MCF 10A (cell line): ENCODE data around the gene TAS2R30. TPM values are rescaled to one million over a fixed set of nuclear protein-coding genes. Genes with fewer than 3 reads are reported as not detected.

Experiments used
- BruUV-seq: library from RNA; stranded (reverse); fragments of 400-500 nt; replicated peaks from 2 replicates; lab custom pipeline; 2021; lab: Mats Ljungman, UMichigan
- CTCF ChIA-PET: fragments of 300-600 bp; sonication (Branson Sonifier 250); formaldehyde crosslinking; extraction: SDS; loops from one replicate; lab custom pipeline; 2021; ENCODE audit warnings: antibody characterized with exemption, inconsistent platforms; lab: Yijun Ruan, JAX
- POLR2A ChIA-PET: fragments of 300-600, 350-650 bp; sonication (Branson Sonifier 250); formaldehyde crosslinking; extraction: SDS; loops from one replicate; lab custom pipeline; 2020; ENCODE audit warnings: antibody characterized with exemption, inconsistent platforms; lab: Yijun Ruan, JAX
- DNase-seq: peaks from one replicate; pipeline ENCODE4 v3.0.0-alpha.2; 2018; ENCODE audit not compliant: unreplicated experiment
- H3K27ac Mint-ChIP-seq: one replicate; pipeline ENCODE4 v1.8.0; 2022; ENCODE audit warnings: mild to moderate bottlenecking, low read depth, mixed read lengths; ENCODE audit not compliant: unreplicated experiment
- H3K27me3 Mint-ChIP-seq: one replicate; pipeline ENCODE4 v1.8.0; 2022; ENCODE audit warnings: mixed read lengths; ENCODE audit not compliant: insufficient read depth, unreplicated experiment
- H3K36me3 Mint-ChIP-seq: one replicate; pipeline ENCODE4 v1.8.0; 2022; ENCODE audit warnings: mild to moderate bottlenecking, moderate library complexity, mixed read lengths; ENCODE audit not compliant: insufficient read depth, unreplicated experiment
- H3K4me1 Mint-ChIP-seq: one replicate; pipeline ENCODE4 v1.8.0; 2022; ENCODE audit warnings: mixed read lengths; ENCODE audit not compliant: insufficient read depth, unreplicated experiment
- H3K4me3 Mint-ChIP-seq: one replicate; pipeline ENCODE4 v1.8.0; 2022; ENCODE audit warnings: mild to moderate bottlenecking, moderate library complexity, mixed read lengths; ENCODE audit not compliant: unreplicated experiment
- H3K9me3 Mint-ChIP-seq: one replicate; pipeline ENCODE4 v1.8.0; 2022; ENCODE audit warnings: mixed read lengths; ENCODE audit not compliant: unreplicated experiment
- intact Hi-C: fragments of 100-400 bp; cut with micrococcal nuclease; formaldehyde crosslinking; loops from 2 replicates; pipeline ENCODE4 v1.14.1; 2022
- total RNA-seq: library from RNA; stranded (reverse); gene quantifications from 2 replicates; pipeline ENCODE4 v1.2.3, GENCODE V29; 2022
- TF ChIP-seq, protein P1 (sequence below): fragments of 200-600 bp; IDR thresholded peaks from one replicate; pipeline ENCODE4 v1.8.0; 2022; ENCODE audit warnings: antibody characterized with exemption, mild to moderate bottlenecking; ENCODE audit not compliant: unreplicated experiment

TAS2R30 gene
- total RNA-seq, 1 experiment from 2014 or later: 1.9 TPM

DNA sequence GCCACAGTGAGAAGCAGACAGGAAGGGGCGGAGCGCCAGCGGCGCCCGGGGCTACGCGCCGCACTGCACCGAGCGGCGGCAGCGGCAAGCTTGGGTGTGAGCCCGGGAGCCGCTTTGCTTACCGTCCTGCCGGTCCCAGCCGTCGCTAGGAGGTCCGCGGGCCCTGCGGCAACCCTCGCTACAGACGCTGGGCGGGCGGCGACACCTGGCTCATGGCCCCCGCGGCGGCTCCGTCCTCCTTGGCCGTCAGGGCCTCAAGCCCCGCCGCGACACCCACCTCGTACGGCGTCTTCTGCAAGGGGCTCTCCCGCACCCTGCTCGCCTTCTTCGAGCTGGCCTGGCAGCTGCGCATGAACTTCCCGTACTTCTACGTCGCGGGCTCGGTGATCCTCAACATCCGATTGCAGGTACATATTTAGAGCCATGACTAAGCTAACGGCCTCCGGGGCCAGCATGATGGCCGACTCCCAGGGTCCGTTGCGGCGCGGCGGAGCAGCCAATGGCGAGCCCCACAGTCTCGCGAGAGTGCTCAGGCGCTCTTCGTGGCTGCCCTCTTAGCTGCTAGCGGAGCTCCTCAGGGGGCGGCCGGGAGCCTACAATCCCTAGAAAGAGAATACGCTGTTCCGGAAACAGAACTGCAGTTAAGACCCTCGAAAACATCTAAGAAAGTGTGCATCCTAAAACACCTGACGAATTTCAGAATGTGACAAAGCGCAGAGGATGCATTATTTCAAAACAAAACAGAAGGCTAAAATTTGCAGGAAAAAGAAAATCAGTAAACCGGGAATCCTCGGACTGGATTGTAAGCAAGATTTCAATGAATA is 36.9 kb upstream of the TAS2R30 start, which contains the start of gene SMIM10L1:
TSS of gene SMIM10L1 (plus strand) at position 50 of the 824 bp plus-strand sequence. CDS start at position 213, 163 bp downstream.
- Mint-ChIP-seq H3K27ac (peak within 1 kb of the TSS; percentile 98), H3K36me3 (peaks cover 8% of the 10 kb centered on the region), H3K9me3 (no peaks in the 10 kb centered on the region), H3K4me1 (peaks cover 48% of the 10 kb centered on the region), H3K27me3 (no peaks in the 10 kb centered on the region), H3K4me3 (peak within 1 kb of the TSS; percentile 99)
- DNase-seq: peak; percentile 95
- CTCF ChIA-PET: interaction anchor here (0.5 to 1.6 kb wide), 10 partner anchors 9 to 868 kb away, joined by 3 to 5 read pairs (median 3); no protein-coding TSS in a partner anchor
- intact Hi-C loops: loop anchor here (5.0 kb wide), 1 partner anchor 229 kb away; no protein-coding TSS in a partner anchor
- BruUV-seq: no TSS peak
- POLR2A ChIA-PET: interaction anchor here (0.7 to 4.2 kb wide), 30 partner anchors 8 to 1548 kb away, joined by 3 to 36 read pairs (median 4); partner anchors contain the start of genes MAGOHB, TAS2R14 and YBX3
- TF ChIP-seq, protein P1, sequence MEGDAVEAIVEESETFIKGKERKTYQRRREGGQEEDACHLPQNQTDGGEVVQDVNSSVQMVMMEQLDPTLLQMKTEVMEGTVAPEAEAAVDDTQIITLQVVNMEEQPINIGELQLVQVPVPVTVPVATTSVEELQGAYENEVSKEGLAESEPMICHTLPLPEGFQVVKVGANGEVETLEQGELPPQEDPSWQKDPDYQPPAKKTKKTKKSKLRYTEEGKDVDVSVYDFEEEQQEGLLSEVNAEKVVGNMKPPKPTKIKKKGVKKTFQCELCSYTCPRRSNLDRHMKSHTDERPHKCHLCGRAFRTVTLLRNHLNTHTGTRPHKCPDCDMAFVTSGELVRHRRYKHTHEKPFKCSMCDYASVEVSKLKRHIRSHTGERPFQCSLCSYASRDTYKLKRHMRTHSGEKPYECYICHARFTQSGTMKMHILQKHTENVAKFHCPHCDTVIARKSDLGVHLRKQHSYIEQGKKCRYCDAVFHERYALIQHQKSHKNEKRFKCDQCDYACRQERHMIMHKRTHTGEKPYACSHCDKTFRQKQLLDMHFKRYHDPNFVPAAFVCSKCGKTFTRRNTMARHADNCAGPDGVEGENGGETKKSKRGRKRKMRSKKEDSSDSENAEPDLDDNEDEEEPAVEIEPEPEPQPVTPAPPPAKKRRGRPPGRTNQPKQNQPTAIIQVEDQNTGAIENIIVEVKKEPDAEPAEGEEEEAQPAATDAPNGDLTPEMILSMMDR: no peak

DNA sequence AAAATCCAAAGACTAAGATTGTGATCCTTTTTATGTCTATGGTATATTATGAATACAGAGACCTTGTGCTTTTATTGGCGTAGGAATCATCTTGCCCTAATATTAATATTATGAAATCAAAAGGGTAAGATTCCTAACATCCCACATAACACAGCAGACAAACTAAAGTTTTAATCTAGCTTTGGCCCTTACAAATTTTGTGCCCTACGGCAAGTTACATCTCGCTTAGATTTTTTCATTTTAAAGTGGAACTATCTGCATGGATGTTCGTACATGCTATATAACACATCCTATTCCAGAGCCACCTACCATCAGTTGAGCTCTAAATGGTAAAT is 36.3 kb upstream of the TAS2R30 start:
- Mint-ChIP-seq H3K27ac (peak overlapping the region; percentile 98), H3K4me3 (peak overlapping the region; percentile 99), H3K9me3 (no peaks in the 10 kb centered on the region), H3K27me3 (no peaks in the 10 kb centered on the region), H3K4me1 (peaks cover 45% of the 10 kb centered on the region), H3K36me3 (peaks cover 13% of the 10 kb centered on the region)
- CTCF ChIA-PET: interaction anchor here (0.5 to 1.6 kb wide), 5 partner anchors 8 to 318 kb away, joined by 3 to 4 read pairs (median 3); no protein-coding TSS in a partner anchor
- TF ChIP-seq, protein P1: no peak
- BruUV-seq: no TSS peak
- POLR2A ChIA-PET: interaction anchor here (0.9 to 4.2 kb wide), 20 partner anchors 8 to 1549 kb away, joined by 3 to 36 read pairs (median 5); partner anchors contain the start of genes MAGOHB, TAS2R14 and YBX3
- no peak for DNase-seq
- intact Hi-C loops: loop anchor here (5.0 kb wide), 1 partner anchor 228 kb away; no protein-coding TSS in a partner anchor

- no TSS peak for BruUV-seq
- ChIA-PET CTCF (no interaction called here), POLR2A (interaction anchor here (0.6 kb wide), 1 partner anchor 8 kb away, joined by 4 read pairs; no protein-coding TSS in a partner anchor)
- intact Hi-C loops: no loop called here
- no peaks in the 10 kb centered on the region for H3K27me3 Mint-ChIP-seq
- DNase-seq: no peak
- H3K4me1 Mint-ChIP-seq: peaks cover 28% of the 10 kb centered on the region
- no peak overlapping the region for H3K4me3 Mint-ChIP-seq
- H3K36me3 Mint-ChIP-seq: peaks cover 30% of the 10 kb centered on the region
- no peaks in the 10 kb centered on the region for H3K9me3 Mint-ChIP-seq
- no peak overlapping the region for H3K27ac Mint-ChIP-seq
- TF ChIP-seq, protein P1: no peak
Observed at GRCh38 chr12:11166300-11166699, 31.9 kb upstream of the TAS2R30 start.

- no TSS peak for BruUV-seq
- POLR2A ChIA-PET: interaction anchor here (2.8 kb wide), 1 partner anchor 7 kb away, joined by 19 read pairs; the partner anchor contains the start of gene SMIM10L1
- intact Hi-C loops: no loop called here
- H3K36me3 Mint-ChIP-seq: peaks cover 37% of the 10 kb centered on the region
- H3K9me3 Mint-ChIP-seq: no peaks in the 10 kb centered on the region
- no peak overlapping the region for H3K4me3 Mint-ChIP-seq
- no peaks in the 10 kb centered on the region for H3K27me3 Mint-ChIP-seq
- TF ChIP-seq, protein P1: no peak
- no peak overlapping the region for H3K27ac Mint-ChIP-seq
- H3K4me1 Mint-ChIP-seq: peaks cover 22% of the 10 kb centered on the region
- CTCF ChIA-PET: interaction anchor here (0.6 to 0.7 kb wide), 2 partner anchors 290 to 321 kb away, joined by 3 read pairs; no protein-coding TSS in a partner anchor
- no peak for DNase-seq
Observed at GRCh38 chr12:11164384-11164783, 29.9 kb upstream of the TAS2R30 start.
